Testis (tissue), 3 donors: ENCODE data around the gene BZW2. TPM values are rescaled to one million over a fixed set of nuclear protein-coding genes. Genes with fewer than 3 reads are reported as not detected.
A peak's percentile ranks its signal among the peaks of the same experiment; 100 is the strongest.

Source experiments
- DNase-seq: peaks from one replicate; pipeline ENCODE4 v3.0.0-alpha.2; 2019
- H3K27ac ChIP-seq, 2 donors: fragments of 200-600 bp; sonication (generic); one replicate each; pipeline ENCODE4 v1.5.1; 2019
- H3K27me3 ChIP-seq: fragments of 200-600 bp; sonication (generic); one replicate; pipeline ENCODE4 v1.5.1; 2019
- H3K36me3 ChIP-seq: fragments of 200-600 bp; sonication (generic); one replicate; pipeline ENCODE4 v1.5.1; 2017; ENCODE audit warnings: low read depth; ENCODE audit errors: missing control alignments
- H3K4me1 ChIP-seq: fragments of 200-600 bp; sonication (generic); one replicate; pipeline ENCODE4 v1.5.1; 2019
- H3K4me3 ChIP-seq, 2 donors: fragments of 200-600 bp; sonication (generic); one replicate each; pipeline ENCODE4 v1.5.1; 2017 to 2019
- H3K9me3 ChIP-seq: fragments of 200-600 bp; sonication (generic); one replicate; pipeline ENCODE4 v1.5.1; 2017
- CTCF ChIP-seq, 3 experiments: fragments of 450-650 bp in 2 of 3; fragments of 200-600 bp in 1 of 3; sonication (generic) in 1 of 3; IDR thresholded peaks; one replicate each; pipeline ENCODE4 v1.5.1; 2016 to 2019; ENCODE audit warnings: antibody characterized with exemption in 3 of 3, mild to moderate bottlenecking in 2 of 3, moderate library complexity in 1 of 3
- POLR2A ChIP-seq: fragments of 450-650 bp; IDR thresholded peaks from one replicate; pipeline ENCODE4 v1.6.1; 2017; ENCODE audit warnings: antibody characterized with exemption, mild to moderate bottlenecking, moderate library complexity
- WGBS, 2 donors: methylation state at CpG; one replicate each; pipeline ENCODE4 v1.1.5; 2018; 5-methylcytosine and 5-hydroxymethylcytosine counted together
- intact Hi-C: fragments of 100-400 bp; cut with DNase I; formaldehyde crosslinking; loops from one replicate; pipeline ENCODE4 v1.15.1; 2023; ENCODE audit warnings: low total_unique reads
- polyA plus RNA-seq: library from polyadenylated mRNA; stranded (reverse); fragments of 350-450 nt; fragmentation: Illumina TruSeq; extraction: RNeasy Lipid Tissue Mini Kit (QIAGEN cat#74804); gene quantifications from one replicate; pipeline ENCODE4 v1.2.3, GENCODE V29; 2014; ENCODE audit warnings: low read depth, low replicate concordance; ENCODE audit not compliant: insufficient read depth
- total RNA-seq, 2 donors: library from RNA; depleted of rRNA; stranded (reverse); fragments of >200 nt; gene quantifications; one replicate each; pipeline ENCODE4 v1.2.3, GENCODE V29; 2016

The BZW2 gene
- total and polyA plus RNA-seq, 3 donors from 2014 or later: 23.2 to 36.5 (median 25.8) TPM

GRCh38 chr7:16668978-16669377, 23.0 kb downstream of the BZW2 start:
- 82 to 91% methylated on average over 5 of the region's 5 CpGs for WGBS, 2 donors
- intact Hi-C loops: no loop called here
- Histone ChIP-seq H3K9me3 (no peaks in the 10 kb centered on the region), H3K36me3 (no peaks in the 10 kb centered on the region), H3K27me3 (no peaks in the 10 kb centered on the region), H3K4me1 (peaks cover 9% of the 10 kb centered on the region), H3K27ac (peak overlapping the region in 1 of 2 donors; percentile 65), H3K4me3 (no peak overlapping the region)
- no peak for DNase-seq
- TF ChIP-seq CTCF (IDR thresholded peaks at IDR 0.05): no peak
- no peak for TF ChIP-seq POLR2A

- H3K27ac ChIP-seq: no peak overlapping the region
- H3K27me3 ChIP-seq: no peaks in the 10 kb centered on the region
Observed at GRCh38 chr7:16669581-16669980, 23.6 kb downstream of the BZW2 start.

GRCh38 chr7:16670021-16670420, 24.0 kb downstream of the BZW2 start:
- WGBS, 2 donors: 48 to 77% methylated on average over 1 of the region's 1 CpG
- Histone ChIP-seq H3K27ac (no peak overlapping the region), H3K4me1 (peaks cover 9% of the 10 kb centered on the region), H3K36me3 (no peaks in the 10 kb centered on the region), H3K9me3 (no peaks in the 10 kb centered on the region), H3K4me3 (no peak overlapping the region), H3K27me3 (no peaks in the 10 kb centered on the region)
- TF ChIP-seq CTCF (IDR thresholded peaks at IDR 0.05) (no peak), POLR2A (no peak)
- intact Hi-C loops: no loop called here
- no peak for DNase-seq

More at GRCh38 chr7:16669581-16669980, 23.6 kb downstream of the BZW2 start:
- no peak for DNase-seq
- no peak overlapping the region for H3K4me3 ChIP-seq
- TF ChIP-seq CTCF (IDR thresholded peaks at IDR 0.05): no peak
- TF ChIP-seq POLR2A: no peak
- H3K4me1 ChIP-seq: peaks cover 9% of the 10 kb centered on the region
- 91 to 95% methylated on average over 2 of the region's 2 CpGs for WGBS, 2 donors
- H3K36me3 ChIP-seq: no peaks in the 10 kb centered on the region
- H3K9me3 ChIP-seq: no peaks in the 10 kb centered on the region
- intact Hi-C loops: no loop called here

- H3K27ac ChIP-seq: no peak overlapping the region
- peaks cover 9% of the 10 kb centered on the region for H3K4me1 ChIP-seq
- 85 to 93% methylated on average over 4 of the region's 4 CpGs for WGBS, 2 donors
- DNase-seq: no peak
- intact Hi-C loops: no loop called here
- no peaks in the 10 kb centered on the region for H3K36me3 ChIP-seq
- H3K4me3 ChIP-seq: no peak overlapping the region
- H3K27me3 ChIP-seq: no peaks in the 10 kb centered on the region
- H3K9me3 ChIP-seq: no peaks in the 10 kb centered on the region
- TF ChIP-seq POLR2A (no peak), CTCF (IDR thresholded peaks at IDR 0.05) (no peak)
Observed at GRCh38 chr7:16670731-16671344, 24.9 kb downstream of the BZW2 start.

GRCh38 chr7:16671811-16672210, 25.8 kb downstream of the BZW2 start:
- Histone ChIP-seq H3K4me3 (no peak overlapping the region), H3K27me3 (no peaks in the 10 kb centered on the region), H3K4me1 (peaks cover 9% of the 10 kb centered on the region), H3K27ac (no peak overlapping the region), H3K9me3 (no peaks in the 10 kb centered on the region), H3K36me3 (no peaks in the 10 kb centered on the region)
- WGBS, 2 donors: 88 to 90% methylated on average over 3 of the region's 3 CpGs
- no peak for DNase-seq
- intact Hi-C loops: no loop called here
- no peak for TF ChIP-seq POLR2A
- TF ChIP-seq CTCF (IDR thresholded peaks at IDR 0.05): no peak
